Liver (tissue), 3 donors: Measurements from ENCODE around the gene ZNF587.

Experiments
- ATF3 ChIP-seq: IDR thresholded peaks from 2 replicates; pipeline ENCODE4 v1.6.1; 2016; ENCODE audit warnings: antibody characterized with exemption
- CTCF ChIP-seq: fragments of 150-350 bp; IDR thresholded peaks from 2 replicates; pipeline ENCODE4 v1.5.1; 2017; ENCODE audit warnings: improper control_type of control experiment, low read depth, low read length; ENCODE audit not compliant: missing input control
- EGR1 ChIP-seq, 2 donors: IDR thresholded peaks; 2 replicates each; pipeline ENCODE4 v1.6.1; 2016 to 2018; ENCODE audit warnings: antibody characterized with exemption in 2 of 2, low read depth in 2 of 2
- FOXA1 ChIP-seq: IDR thresholded peaks from 2 replicates; pipeline ENCODE4 v1.6.1; 2016; ENCODE audit warnings: antibody characterized with exemption
- HNF4A ChIP-seq, 2 donors: conservative IDR thresholded peaks; 2 replicates each; pipeline ENCODE4 v1.6.1; 2016; ENCODE audit warnings: antibody characterized with exemption in 2 of 2, mild to moderate bottlenecking in 2 of 2
- HNF4G ChIP-seq: IDR thresholded peaks from 2 replicates; pipeline ENCODE4 v1.6.1; 2016; ENCODE audit warnings: antibody characterized with exemption
- JUND ChIP-seq, 2 donors: IDR thresholded peaks; 2 replicates each; pipeline ENCODE4 v1.6.1; 2016; ENCODE audit warnings: antibody characterized with exemption in 2 of 2
- RAD21 ChIP-seq, 2 donors: IDR thresholded peaks; 2 replicates each; pipeline ENCODE4 v1.6.1; 2016; ENCODE audit warnings: antibody characterized with exemption in 2 of 2, mild to moderate bottlenecking in 2 of 2
- SP1 ChIP-seq: IDR thresholded peaks from 2 replicates; pipeline ENCODE4 v1.6.1; 2018; ENCODE audit warnings: antibody characterized with exemption, mild to moderate bottlenecking
- TAF1 ChIP-seq: conservative IDR thresholded peaks from 2 replicates; pipeline ENCODE4 v1.6.1; 2016; ENCODE audit warnings: antibody characterized with exemption, mild to moderate bottlenecking
- YY1 ChIP-seq: IDR thresholded peaks from 2 replicates; pipeline ENCODE4 v1.6.1; 2016; ENCODE audit warnings: antibody characterized with exemption, mild to moderate bottlenecking
- ZBTB33 ChIP-seq: IDR thresholded peaks from 2 replicates; pipeline ENCODE4 v1.6.1; 2016; ENCODE audit warnings: antibody characterized with exemption
- TF ChIP-seq, protein P1 (sequence below): IDR thresholded peaks from 2 replicates; pipeline ENCODE4 v1.6.1; 2016; ENCODE audit warnings: antibody characterized with exemption, mild to moderate bottlenecking
- TF ChIP-seq, protein P2 (sequence below): IDR thresholded peaks from 2 replicates; pipeline ENCODE4 v1.6.1; 2016; ENCODE audit warnings: antibody characterized with exemption
- donor health status: healthy.
- donor health status: healthy.

DNA sequence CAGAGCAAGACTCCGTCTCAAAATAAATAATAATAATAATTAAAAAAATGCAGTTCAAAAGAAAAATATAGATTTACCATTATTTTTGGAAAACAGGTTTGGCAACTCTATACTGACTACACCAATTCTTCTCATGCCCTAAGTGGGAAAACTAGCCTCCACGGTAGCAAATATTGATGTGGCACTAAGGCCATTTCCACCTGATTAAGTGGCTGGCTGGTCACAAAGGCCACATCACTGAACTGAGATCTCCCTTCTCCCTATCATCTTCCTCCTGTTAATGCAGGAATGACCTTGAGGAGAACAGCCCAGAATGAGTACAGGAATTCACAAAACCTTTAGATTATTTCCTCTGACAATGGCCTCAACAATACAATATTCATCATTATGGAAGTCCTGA is 20.6 kb downstream of the ZNF587 start:
- TF ChIP-seq ZBTB33 (no peak), JUND (IDR thresholded peaks at IDR 0.05) (no peak), CTCF (no peak), TAF1 (no peak), YY1 (no peak), RAD21 (IDR thresholded peaks at IDR 0.05) (no peak), HNF4A (conservative IDR thresholded peaks at IDR 0.05) (no peak), SP1 (no peak), ATF3 (no peak), FOXA1 (no peak), EGR1 (IDR thresholded peaks at IDR 0.05; ENCODE audit: low read depth in 2 of 2) (no peak), HNF4G (no peak)
- TF ChIP-seq, protein P1, sequence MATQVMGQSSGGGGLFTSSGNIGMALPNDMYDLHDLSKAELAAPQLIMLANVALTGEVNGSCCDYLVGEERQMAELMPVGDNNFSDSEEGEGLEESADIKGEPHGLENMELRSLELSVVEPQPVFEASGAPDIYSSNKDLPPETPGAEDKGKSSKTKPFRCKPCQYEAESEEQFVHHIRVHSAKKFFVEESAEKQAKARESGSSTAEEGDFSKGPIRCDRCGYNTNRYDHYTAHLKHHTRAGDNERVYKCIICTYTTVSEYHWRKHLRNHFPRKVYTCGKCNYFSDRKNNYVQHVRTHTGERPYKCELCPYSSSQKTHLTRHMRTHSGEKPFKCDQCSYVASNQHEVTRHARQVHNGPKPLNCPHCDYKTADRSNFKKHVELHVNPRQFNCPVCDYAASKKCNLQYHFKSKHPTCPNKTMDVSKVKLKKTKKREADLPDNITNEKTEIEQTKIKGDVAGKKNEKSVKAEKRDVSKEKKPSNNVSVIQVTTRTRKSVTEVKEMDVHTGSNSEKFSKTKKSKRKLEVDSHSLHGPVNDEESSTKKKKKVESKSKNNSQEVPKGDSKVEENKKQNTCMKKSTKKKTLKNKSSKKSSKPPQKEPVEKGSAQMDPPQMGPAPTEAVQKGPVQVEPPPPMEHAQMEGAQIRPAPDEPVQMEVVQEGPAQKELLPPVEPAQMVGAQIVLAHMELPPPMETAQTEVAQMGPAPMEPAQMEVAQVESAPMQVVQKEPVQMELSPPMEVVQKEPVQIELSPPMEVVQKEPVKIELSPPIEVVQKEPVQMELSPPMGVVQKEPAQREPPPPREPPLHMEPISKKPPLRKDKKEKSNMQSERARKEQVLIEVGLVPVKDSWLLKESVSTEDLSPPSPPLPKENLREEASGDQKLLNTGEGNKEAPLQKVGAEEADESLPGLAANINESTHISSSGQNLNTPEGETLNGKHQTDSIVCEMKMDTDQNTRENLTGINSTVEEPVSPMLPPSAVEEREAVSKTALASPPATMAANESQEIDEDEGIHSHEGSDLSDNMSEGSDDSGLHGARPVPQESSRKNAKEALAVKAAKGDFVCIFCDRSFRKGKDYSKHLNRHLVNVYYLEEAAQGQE = no peak
- TF ChIP-seq, protein P2, sequence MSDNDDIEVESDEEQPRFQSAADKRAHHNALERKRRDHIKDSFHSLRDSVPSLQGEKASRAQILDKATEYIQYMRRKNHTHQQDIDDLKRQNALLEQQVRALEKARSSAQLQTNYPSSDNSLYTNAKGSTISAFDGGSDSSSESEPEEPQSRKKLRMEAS = no peak
